ENCODE measurements around the gene TSPAN1. TPM values are rescaled to one million over a fixed set of nuclear protein-coding genes. Genes with fewer than 3 reads are reported as not detected.

Gene TSPAN1
- total and polyA plus RNA-seq, 2 of the 13 experiments (the other 11 are each of a cell fraction or from before 2014, with no cell fraction given): 1.7 to 2.9 TPM

GRCh38 chr1:46148318-46148717, 26.6 kb upstream of the TSPAN1 start (continued):
- no peak for TF ChIP-seq ZNF691 (CRISPR knock-in tag; IDR thresholded peaks at IDR 0.05; ENCODE audit: borderline replicate concordance, low read depth)
- no peak for TF ChIP-seq ZNF503 (CRISPR knock-in tag; IDR thresholded peaks at IDR 0.05)
- no peak for TF ChIP-seq ZNF510 (CRISPR knock-in tag; IDR thresholded peaks at IDR 0.05; ENCODE audit: low read depth)
- TF ChIP-seq MATR3 (CRISPR knock-in tag; IDR thresholded peaks at IDR 0.05): no peak
- peak; percentile 55; the same call in 1 of the 2 replicates for TF ChIP-seq NFYB (CRISPR knock-in tag; IDR thresholded peaks at IDR 0.05)
- TF ChIP-seq ZNF687 (CRISPR knock-in tag; IDR thresholded peaks at IDR 0.05): no peak
- no peak for TF ChIP-seq STAG1 (CRISPR knock-in tag; IDR thresholded peaks at IDR 0.05)
- no peak for TF ChIP-seq ZNF619 (CRISPR knock-in tag; IDR thresholded peaks at IDR 0.05)
- no peak for TF ChIP-seq CREB1 (IDR thresholded peaks at IDR 0.05)
- TF ChIP-seq CREB1 (CRISPR knock-in tag; IDR thresholded peaks at IDR 0.05): 0 out of 2 replicates have a peak, but pooled peaks have one; percentile 14
- TF ChIP-seq ZNF784 (CRISPR knock-in tag; IDR thresholded peaks at IDR 0.05; ENCODE audit: borderline replicate concordance): no peak
- 0 out of 2 replicates have a peak, but pooled peaks have one; percentile 23 for TF ChIP-seq ZMYM4 (CRISPR knock-in tag; IDR thresholded peaks at IDR 0.05)

Measured in HepG2 (cell line).